Neutrophil (primary cell): ENCODE measurements around the gene SYNGR2.

ENCODE experiments used
- H3K27ac ChIP-seq: fragments of 200-600 bp; sonication (generic); 2 replicates; pipeline ENCODE4 v1.5.1; 2016; ENCODE audit warnings: mild to moderate bottlenecking, moderate library complexity
- H3K27me3 ChIP-seq: fragments of 200-600 bp; sonication (generic); 2 replicates; pipeline ENCODE4 v1.6.0; 2016; ENCODE audit warnings: mild to moderate bottlenecking
- H3K36me3 ChIP-seq: fragments of 200-600 bp; sonication (generic); 2 replicates; pipeline ENCODE4 v1.5.1; 2017
- H3K4me1 ChIP-seq, 2 experiments: fragments of 200-600 bp in 1 of 2; sonication (generic) in 1 of 2; 1 replicate in 1 of 2; 2 replicates in 1 of 2; pipeline versions ENCODE4 v1.5.1 to v1.6.1; 2013 to 2016; ENCODE audit warnings: low read depth in 1 of 2, low read length in 1 of 2, mild to moderate bottlenecking in 1 of 2, moderate library complexity in 1 of 2; ENCODE audit not compliant: control insufficient read depth in 1 of 2, insufficient read depth in 1 of 2
- H3K4me3 ChIP-seq, 2 experiments: fragments of 200-600 bp in 1 of 2; sonication (generic) in 1 of 2; 1 replicate in 1 of 2; 2 replicates in 1 of 2; pipeline ENCODE4 v1.5.1; 2013 to 2016; ENCODE audit warnings: low read depth in 1 of 2, low read length in 1 of 2, mild to moderate bottlenecking in 1 of 2, moderate library complexity in 1 of 2
- H3K9me3 ChIP-seq: fragments of 200-600 bp; sonication (generic); 2 replicates; pipeline ENCODE4 v1.5.1; 2016
- CTCF ChIP-seq: fragments of 200-600 bp; sonication (generic); IDR thresholded peaks from 2 replicates; pipeline ENCODE4 v1.5.1; 2016; ENCODE audit warnings: antibody characterized with exemption

The SYNGR2 gene

GRCh38 chr17:78122216-78122930, 46.0 kb upstream of the SYNGR2 start:
- H3K27ac ChIP-seq: peak overlapping the region; percentile 78
- peaks cover 86% of the 10 kb centered on the region for H3K36me3 ChIP-seq
- peak overlapping the region in 1 of 2 experiments; percentile 53 for H3K4me3 ChIP-seq
- H3K4me1 ChIP-seq: peaks cover 59 to 83% of the 10 kb centered on the region in 2 experiments
- no peak for TF ChIP-seq CTCF
- H3K27me3 ChIP-seq: no peaks in the 10 kb centered on the region
- no peaks in the 10 kb centered on the region for H3K9me3 ChIP-seq

- Histone ChIP-seq H3K4me3 (no peak overlapping the region), H3K9me3 (no peaks in the 10 kb centered on the region), H3K4me1 (peaks cover 63 to 83% of the 10 kb centered on the region in 2 experiments), H3K27ac (no peak overlapping the region), H3K27me3 (no peaks in the 10 kb centered on the region), H3K36me3 (peaks cover 81% of the 10 kb centered on the region)
- TF ChIP-seq CTCF: no peak
Observed at GRCh38 chr17:78122931-78123249, 45.5 kb upstream of the SYNGR2 start.

GRCh38 chr17:78123258-78123929, 45.0 kb upstream of the SYNGR2 start:
- Histone ChIP-seq H3K27me3 (no peaks in the 10 kb centered on the region), H3K9me3 (no peaks in the 10 kb centered on the region), H3K27ac (no peak overlapping the region), H3K4me3 (no peak overlapping the region), H3K36me3 (peaks cover 78% of the 10 kb centered on the region), H3K4me1 (peaks cover 62 to 84% of the 10 kb centered on the region in 2 experiments)
- TF ChIP-seq CTCF: no peak

GRCh38 chr17:78124081-78124835, 44.1 kb upstream of the SYNGR2 start:
- Histone ChIP-seq H3K27me3 (no peaks in the 10 kb centered on the region), H3K4me3 (peak overlapping the region; percentile 1 to 87), H3K36me3 (peaks cover 69% of the 10 kb centered on the region), H3K27ac (peak overlapping the region; percentile 98), H3K9me3 (no peaks in the 10 kb centered on the region), H3K4me1 (peaks cover 65 to 87% of the 10 kb centered on the region in 2 experiments)
- TF ChIP-seq CTCF: no peak

- Histone ChIP-seq H3K36me3 (peaks cover 64% of the 10 kb centered on the region), H3K4me3 (peak overlapping the region; percentile 1 to 87), H3K4me1 (peaks cover 70 to 92% of the 10 kb centered on the region in 2 experiments), H3K9me3 (no peaks in the 10 kb centered on the region), H3K27ac (peak overlapping the region; percentile 98), H3K27me3 (no peaks in the 10 kb centered on the region)
- no peak for TF ChIP-seq CTCF
Observed at GRCh38 chr17:78124836-78125137, 43.6 kb upstream of the SYNGR2 start.
